Cardiac fibroblast (primary cell): ENCODE measurements around the gene HPX.

Experiments used
- DNase-seq, 2 donors: peaks; one replicate each; pipeline versions ENCODE4 v3.0.0 to v3.0.0-alpha.2; 2010; ENCODE audit warnings: low read depth in 2 of 2
- H3K4me3 ChIP-seq, 2 donors: replicated peaks in 1 of 2; 1 replicate in 1 of 2; 2 replicates in 1 of 2; pipeline ENCODE4 v1.5.1; 2011; ENCODE audit warnings: low read depth in 2 of 2, low read length in 2 of 2, mild to moderate bottlenecking in 2 of 2, moderate library complexity in 1 of 2
- CTCF ChIP-seq: IDR thresholded peaks from one replicate; pipeline ENCODE4 v1.5.1; 2011; ENCODE audit warnings: low read depth, mild to moderate bottlenecking, low read length, inconsistent platforms

The HPX gene

GRCh38 chr11:6468712-6469495 lies 28.1 kb upstream of the HPX start:
- no peak overlapping the region for H3K4me3 ChIP-seq
- TF ChIP-seq CTCF, result no peak
- peak; percentile 87 to 96 for DNase-seq

DNA sequence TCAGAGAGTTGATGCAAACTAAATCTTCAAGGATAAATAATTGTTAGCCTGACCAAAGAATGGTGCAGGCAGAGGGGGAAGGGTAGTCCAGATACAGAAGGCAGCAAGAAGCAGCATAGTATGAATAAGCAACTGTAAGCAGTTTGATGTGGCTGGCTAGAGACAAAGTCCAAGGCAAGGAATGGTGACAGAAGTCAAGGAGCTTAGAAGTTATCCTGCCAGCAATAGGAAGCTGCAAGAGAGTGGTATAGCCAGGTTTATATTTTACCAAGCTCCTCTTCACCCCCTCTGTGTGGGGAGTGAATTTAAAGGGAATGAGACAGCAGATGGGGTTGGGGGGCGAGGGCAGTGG lies 18.3 kb upstream of the HPX start:
- no peak for TF ChIP-seq CTCF
- no peak overlapping the region for H3K4me3 ChIP-seq
- DNase-seq, result no peak

DNA sequence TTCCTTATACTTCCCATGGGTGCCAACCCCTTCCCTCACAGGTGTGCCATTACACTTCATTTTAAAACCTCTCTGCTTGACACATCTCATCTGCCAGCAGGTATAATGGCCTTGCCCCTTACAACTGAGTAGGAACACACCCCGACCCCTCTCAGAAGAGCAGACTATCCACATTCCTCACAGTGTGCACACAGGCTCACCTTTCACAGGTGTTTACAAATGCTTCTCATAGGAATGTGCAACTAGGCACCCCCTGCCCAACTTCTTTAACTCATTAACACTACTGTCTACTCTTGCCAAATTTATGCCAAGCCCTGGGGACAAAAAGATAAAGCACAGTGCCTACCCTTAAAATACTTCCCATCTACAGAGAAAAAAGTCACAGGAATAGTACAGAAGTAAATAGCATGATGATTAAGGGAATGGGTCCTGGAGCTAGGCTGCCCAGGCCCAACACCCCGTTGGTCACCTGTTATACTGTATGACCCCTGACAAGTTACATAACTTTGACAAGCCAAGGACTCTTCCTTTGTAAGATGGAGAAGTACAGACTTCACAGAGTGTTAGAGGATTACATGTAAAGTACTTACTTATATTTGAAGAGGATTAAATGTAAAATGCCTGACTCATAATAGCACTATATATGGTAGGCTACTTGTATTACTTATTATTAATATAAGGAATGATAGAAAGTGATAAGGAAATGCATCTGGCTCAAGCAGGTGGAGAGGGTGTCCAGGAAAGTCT lies 17.7 kb upstream of the HPX start:
- TF ChIP-seq CTCF, result no peak
- H3K4me3 ChIP-seq, result no peak overlapping the region
- no peak for DNase-seq

DNA sequence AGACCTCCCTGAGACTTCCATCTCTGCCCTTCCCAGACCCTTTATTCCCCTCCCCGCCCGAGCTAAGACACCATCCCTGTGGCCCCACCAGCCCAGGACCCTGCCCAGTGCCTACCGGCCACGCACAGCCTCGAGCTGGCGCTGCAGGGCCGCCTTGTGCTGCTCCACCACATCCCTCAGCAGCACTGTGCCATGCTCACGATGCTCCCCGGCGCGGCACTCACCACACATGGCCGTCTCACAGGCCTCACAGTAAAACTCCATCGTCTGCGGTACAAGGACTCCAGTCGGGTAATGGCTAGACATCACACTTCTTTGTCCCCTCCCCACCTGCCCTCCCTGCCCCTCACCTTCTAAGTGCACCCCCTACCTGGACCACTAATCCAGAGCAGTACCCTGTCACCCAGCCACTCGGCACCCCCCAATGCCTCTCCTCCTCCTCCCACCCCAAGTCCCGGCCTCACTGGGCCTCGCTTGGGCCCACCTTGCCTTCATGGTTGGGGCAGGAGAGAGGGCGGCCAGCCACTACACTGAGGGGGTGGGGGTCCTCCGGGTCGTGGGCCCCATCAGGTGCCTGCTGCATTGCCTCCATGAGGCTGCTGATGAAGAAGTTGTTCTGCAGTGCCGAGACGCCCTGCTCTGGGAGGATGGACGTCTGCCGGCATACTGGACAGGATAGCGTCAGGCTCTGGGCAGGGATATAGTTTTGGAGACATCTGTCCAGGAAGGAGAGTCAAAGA lies 17.0 kb upstream of the HPX start:
- DNase-seq, result no peak
- TF ChIP-seq CTCF, result no peak
- no peak overlapping the region for H3K4me3 ChIP-seq

GRCh38 chr11:6456361-6457073 lies 15.7 kb upstream of the HPX start:
- no peak overlapping the region for H3K4me3 ChIP-seq
- TF ChIP-seq CTCF, result no peak
- DNase-seq, result no peak

GRCh38 chr11:6455070-6455469 lies 14.3 kb upstream of the HPX start:
- no peak for TF ChIP-seq CTCF
- DNase-seq, result no peak

More at GRCh38 chr11:6455070-6455469, 14.3 kb upstream of the HPX start:
- no peak overlapping the region for H3K4me3 ChIP-seq
